ENCODE measurements around the gene PAPPA. TPM values are rescaled to one million over a fixed set of nuclear protein-coding genes. Genes with fewer than 3 reads are reported as not detected.

The PAPPA gene
- polyA plus RNA-seq, 1 donor from 2014 or later, result 0.41 TPM

DNA sequence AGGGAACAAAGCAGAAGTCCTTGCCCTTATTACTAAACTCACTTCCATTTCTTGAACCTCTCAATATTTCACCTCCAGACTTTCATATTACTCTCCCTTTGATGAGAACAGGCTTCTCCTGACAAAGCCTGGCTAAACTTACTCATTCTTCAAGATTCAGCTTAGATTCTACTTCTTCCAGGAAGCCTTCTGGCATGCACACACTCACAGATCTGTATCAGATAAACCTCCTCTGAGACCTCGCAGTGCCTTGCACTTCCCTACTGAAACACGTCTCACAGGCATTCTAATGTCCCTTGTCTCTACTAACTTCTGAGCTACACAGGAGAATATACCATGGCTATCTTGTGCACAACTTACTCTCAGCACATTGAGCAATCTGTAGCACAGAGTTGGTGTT, 16.6 kb upstream of the PAPPA start:
- H2AFZ ChIP-seq (ENCODE audit: low read depth, low read length), result no peak overlapping the region
- H3K27me3 ChIP-seq (ENCODE audit: insufficient read depth, low read depth, low read length), result no peaks in the 10 kb centered on the region
- H3K36me3 ChIP-seq (ENCODE audit: insufficient read depth, low read length), result no peaks in the 10 kb centered on the region
- no peaks in the 10 kb centered on the region for H3K9me2 ChIP-seq (ENCODE audit: insufficient read depth, low read length)
- H3K9me3 ChIP-seq (ENCODE audit: low read length), result no peaks in the 10 kb centered on the region
- H4K20me1 ChIP-seq (ENCODE audit: insufficient read depth), result no peaks in the 10 kb centered on the region
- H3K79me2 ChIP-seq (replicated peaks; ENCODE audit: insufficient read depth, low read length), result no peaks in the 10 kb centered on the region
- H3K4me3 ChIP-seq (ENCODE audit: low read length), result no peak overlapping the region
- H3K9ac ChIP-seq (ENCODE audit: low read length), result no peak overlapping the region
- no peak for TF ChIP-seq RAD21 (conservative IDR thresholded peaks at IDR 0.05)
- TF ChIP-seq, protein P1, sequence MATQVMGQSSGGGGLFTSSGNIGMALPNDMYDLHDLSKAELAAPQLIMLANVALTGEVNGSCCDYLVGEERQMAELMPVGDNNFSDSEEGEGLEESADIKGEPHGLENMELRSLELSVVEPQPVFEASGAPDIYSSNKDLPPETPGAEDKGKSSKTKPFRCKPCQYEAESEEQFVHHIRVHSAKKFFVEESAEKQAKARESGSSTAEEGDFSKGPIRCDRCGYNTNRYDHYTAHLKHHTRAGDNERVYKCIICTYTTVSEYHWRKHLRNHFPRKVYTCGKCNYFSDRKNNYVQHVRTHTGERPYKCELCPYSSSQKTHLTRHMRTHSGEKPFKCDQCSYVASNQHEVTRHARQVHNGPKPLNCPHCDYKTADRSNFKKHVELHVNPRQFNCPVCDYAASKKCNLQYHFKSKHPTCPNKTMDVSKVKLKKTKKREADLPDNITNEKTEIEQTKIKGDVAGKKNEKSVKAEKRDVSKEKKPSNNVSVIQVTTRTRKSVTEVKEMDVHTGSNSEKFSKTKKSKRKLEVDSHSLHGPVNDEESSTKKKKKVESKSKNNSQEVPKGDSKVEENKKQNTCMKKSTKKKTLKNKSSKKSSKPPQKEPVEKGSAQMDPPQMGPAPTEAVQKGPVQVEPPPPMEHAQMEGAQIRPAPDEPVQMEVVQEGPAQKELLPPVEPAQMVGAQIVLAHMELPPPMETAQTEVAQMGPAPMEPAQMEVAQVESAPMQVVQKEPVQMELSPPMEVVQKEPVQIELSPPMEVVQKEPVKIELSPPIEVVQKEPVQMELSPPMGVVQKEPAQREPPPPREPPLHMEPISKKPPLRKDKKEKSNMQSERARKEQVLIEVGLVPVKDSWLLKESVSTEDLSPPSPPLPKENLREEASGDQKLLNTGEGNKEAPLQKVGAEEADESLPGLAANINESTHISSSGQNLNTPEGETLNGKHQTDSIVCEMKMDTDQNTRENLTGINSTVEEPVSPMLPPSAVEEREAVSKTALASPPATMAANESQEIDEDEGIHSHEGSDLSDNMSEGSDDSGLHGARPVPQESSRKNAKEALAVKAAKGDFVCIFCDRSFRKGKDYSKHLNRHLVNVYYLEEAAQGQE (IDR thresholded peaks at IDR 0.05; ENCODE audit: borderline replicate concordance), result no peak
- TF ChIP-seq POLR2AphosphoS5 (IDR thresholded peaks at IDR 0.05), result no peak
- TF ChIP-seq MXI1 (conservative IDR thresholded peaks at IDR 0.05; ENCODE audit: poor library complexity, severe bottlenecking), result no peak
- TF ChIP-seq SMC3 (conservative IDR thresholded peaks at IDR 0.05; ENCODE audit: poor library complexity), result no peak
- TF ChIP-seq, protein P2, sequence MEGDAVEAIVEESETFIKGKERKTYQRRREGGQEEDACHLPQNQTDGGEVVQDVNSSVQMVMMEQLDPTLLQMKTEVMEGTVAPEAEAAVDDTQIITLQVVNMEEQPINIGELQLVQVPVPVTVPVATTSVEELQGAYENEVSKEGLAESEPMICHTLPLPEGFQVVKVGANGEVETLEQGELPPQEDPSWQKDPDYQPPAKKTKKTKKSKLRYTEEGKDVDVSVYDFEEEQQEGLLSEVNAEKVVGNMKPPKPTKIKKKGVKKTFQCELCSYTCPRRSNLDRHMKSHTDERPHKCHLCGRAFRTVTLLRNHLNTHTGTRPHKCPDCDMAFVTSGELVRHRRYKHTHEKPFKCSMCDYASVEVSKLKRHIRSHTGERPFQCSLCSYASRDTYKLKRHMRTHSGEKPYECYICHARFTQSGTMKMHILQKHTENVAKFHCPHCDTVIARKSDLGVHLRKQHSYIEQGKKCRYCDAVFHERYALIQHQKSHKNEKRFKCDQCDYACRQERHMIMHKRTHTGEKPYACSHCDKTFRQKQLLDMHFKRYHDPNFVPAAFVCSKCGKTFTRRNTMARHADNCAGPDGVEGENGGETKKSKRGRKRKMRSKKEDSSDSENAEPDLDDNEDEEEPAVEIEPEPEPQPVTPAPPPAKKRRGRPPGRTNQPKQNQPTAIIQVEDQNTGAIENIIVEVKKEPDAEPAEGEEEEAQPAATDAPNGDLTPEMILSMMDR (IDR thresholded peaks at IDR 0.05; ENCODE audit: poor library complexity, severe bottlenecking), result no peak
- TF ChIP-seq EZH2 (IDR thresholded peaks at IDR 0.05; ENCODE audit: borderline replicate concordance, insufficient read depth, low read length, poor library complexity, severe bottlenecking), result no peak
- TF ChIP-seq EP300 (conservative IDR thresholded peaks at IDR 0.05; ENCODE audit: poor library complexity, severe bottlenecking), result no peak
- no peak for TF ChIP-seq TAF1 (IDR thresholded peaks at IDR 0.05; ENCODE audit: low read depth)
- no peak overlapping the region for H3K27ac ChIP-seq (ENCODE audit: low read length)
- no peaks in the 10 kb centered on the region for H3F3A ChIP-seq (ENCODE audit: insufficient read depth, low read length, poor library complexity, severe bottlenecking)
- H3K4me2 ChIP-seq (ENCODE audit: low read length), result no peak overlapping the region

DNA sequence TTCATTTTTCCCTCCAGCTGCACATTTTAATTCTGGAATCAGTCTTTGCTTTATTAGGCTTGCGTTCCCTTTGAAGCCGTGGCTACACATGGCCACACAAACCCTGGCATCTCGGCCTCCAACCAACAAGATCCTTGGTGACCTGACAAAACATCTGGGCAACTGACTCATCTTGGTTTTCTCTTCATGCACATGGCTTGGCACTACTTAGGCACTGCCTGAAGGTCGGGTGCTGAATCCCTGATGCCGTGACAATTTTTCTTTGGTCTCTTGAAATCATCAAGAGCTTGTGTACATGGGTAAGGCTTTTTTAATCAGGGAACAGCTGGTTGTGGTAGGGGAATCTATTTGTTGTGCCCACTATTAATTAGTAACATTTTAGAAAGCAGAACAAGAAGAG, 16.0 kb upstream of the PAPPA start:
- H3K27ac ChIP-seq (ENCODE audit: low read length), result no peak overlapping the region
- no peaks in the 10 kb centered on the region for H3F3A ChIP-seq (ENCODE audit: insufficient read depth, low read length, poor library complexity, severe bottlenecking)
- H3K36me3 ChIP-seq (ENCODE audit: insufficient read depth, low read length), result no peaks in the 10 kb centered on the region
- no peaks in the 10 kb centered on the region for H3K27me3 ChIP-seq (ENCODE audit: insufficient read depth, low read depth, low read length)
- no peak overlapping the region for H3K9ac ChIP-seq (ENCODE audit: low read length)
- no peak overlapping the region for H3K4me3 ChIP-seq (ENCODE audit: low read length)
- no peak overlapping the region for H2AFZ ChIP-seq (ENCODE audit: low read depth, low read length)
- no peaks in the 10 kb centered on the region for H3K9me3 ChIP-seq (ENCODE audit: low read length)
- H3K4me2 ChIP-seq (ENCODE audit: low read length), result no peak overlapping the region
- no peaks in the 10 kb centered on the region for H3K79me2 ChIP-seq (replicated peaks; ENCODE audit: insufficient read depth, low read length)
- no peaks in the 10 kb centered on the region for H3K9me2 ChIP-seq (ENCODE audit: insufficient read depth, low read length)
- H4K20me1 ChIP-seq (ENCODE audit: insufficient read depth), result no peaks in the 10 kb centered on the region
- TF ChIP-seq POLR2AphosphoS5 (IDR thresholded peaks at IDR 0.05), result no peak
- TF ChIP-seq MXI1 (conservative IDR thresholded peaks at IDR 0.05; ENCODE audit: poor library complexity, severe bottlenecking), result no peak
- TF ChIP-seq SMC3 (conservative IDR thresholded peaks at IDR 0.05; ENCODE audit: poor library complexity), result no peak
- TF ChIP-seq, protein P1 (IDR thresholded peaks at IDR 0.05; ENCODE audit: borderline replicate concordance), result no peak
- no peak for TF ChIP-seq EZH2 (IDR thresholded peaks at IDR 0.05; ENCODE audit: borderline replicate concordance, insufficient read depth, low read length, poor library complexity, severe bottlenecking)
- TF ChIP-seq, protein P2 (IDR thresholded peaks at IDR 0.05; ENCODE audit: poor library complexity, severe bottlenecking), result no peak
- no peak for TF ChIP-seq RAD21 (conservative IDR thresholded peaks at IDR 0.05)
- no peak for TF ChIP-seq TAF1 (IDR thresholded peaks at IDR 0.05; ENCODE audit: low read depth)
- TF ChIP-seq EP300 (conservative IDR thresholded peaks at IDR 0.05; ENCODE audit: poor library complexity, severe bottlenecking), result no peak
